Measurements from ENCODE around the gene DIO3.
"Not testable (repeated sequence)": the region's sequence is repeated elsewhere in the genome, so short reads cannot be mapped to it uniquely, and the experiment has no call there.

- not testable (repeated sequence) for TF ChIP-seq CTCF (conservative IDR thresholded peaks at IDR 0.05; ENCODE audit: low read length); EZH2phosphoT487 (IDR thresholded peaks at IDR 0.05; ENCODE audit: borderline replicate concordance, low read depth, low read length)
These were observed 11.2 kb downstream of the DIO3 start for GRCh38 chr14:101572526-101572925.
